H9 (cell line): ENCODE measurements around the gene NOL9. TPM values are rescaled to one million over a fixed set of nuclear protein-coding genes. Genes with fewer than 3 reads are reported as not detected.

Experiments used
- DNase-seq: peaks from one replicate; pipeline ENCODE4 v3.0.0-alpha.2; 2017
- H2AFZ ChIP-seq: one replicate; pipeline ENCODE4 v1.6.1; 2013; ENCODE audit warnings: mild to moderate bottlenecking, low read length, control low read depth, moderate library complexity
- H2AK5ac ChIP-seq: 2 replicates; pipeline ENCODE4 v1.6.1; 2013; ENCODE audit warnings: low read length, control low read depth, mixed read lengths; ENCODE audit not compliant: insufficient read length
- H2BK120ac ChIP-seq: one replicate; pipeline ENCODE4 v1.6.1; 2013; ENCODE audit warnings: low read depth, mild to moderate bottlenecking, low read length, control low read depth, inconsistent platforms; ENCODE audit not compliant: poor library complexity, severe bottlenecking
- H2BK12ac ChIP-seq: 2 replicates; pipeline ENCODE4 v1.6.1; 2013; ENCODE audit warnings: low read length, control low read depth, mixed read lengths, low read depth; ENCODE audit not compliant: insufficient read length
- H2BK15ac ChIP-seq: 2 replicates; pipeline ENCODE4 v1.6.1; 2013; ENCODE audit warnings: low read depth, low read length, control low read depth
- H2BK20ac ChIP-seq: one replicate; pipeline ENCODE4 v1.6.1; 2013; ENCODE audit warnings: low read depth, mild to moderate bottlenecking, low read length, control low read depth, inconsistent platforms; ENCODE audit not compliant: poor library complexity, severe bottlenecking
- H2BK5ac ChIP-seq: 2 replicates; pipeline ENCODE4 v1.6.1; 2013; ENCODE audit warnings: low read length, control low read depth, mixed read lengths; ENCODE audit not compliant: insufficient read length
- H3K14ac ChIP-seq: 2 replicates; pipeline ENCODE4 v1.6.1; 2013; ENCODE audit warnings: low read length, control low read depth; ENCODE audit not compliant: insufficient read depth
- H3K18ac ChIP-seq: 2 replicates; pipeline ENCODE4 v1.6.1; 2013; ENCODE audit warnings: low read depth, mild to moderate bottlenecking, mixed read lengths, low read length, control low read depth; ENCODE audit not compliant: insufficient read length
- H3K23ac ChIP-seq: 2 replicates; pipeline ENCODE4 v1.6.1; 2013; ENCODE audit warnings: low read length, control low read depth, mixed read lengths, low read depth; ENCODE audit not compliant: insufficient read length
- H3K23me2 ChIP-seq: 2 replicates; pipeline ENCODE4 v1.6.1; 2013; ENCODE audit warnings: low read depth, mild to moderate bottlenecking, mixed read lengths, low read length, control low read depth; ENCODE audit not compliant: insufficient read length, poor library complexity, severe bottlenecking
- H3K27ac ChIP-seq: 2 replicates; pipeline ENCODE4 v1.5.1; 2013; ENCODE audit warnings: low read length, control low read depth, mixed read lengths, low read depth; ENCODE audit not compliant: insufficient read length
- H3K27me3 ChIP-seq: 2 replicates; pipeline ENCODE4 v1.6.1; 2013; ENCODE audit warnings: low read length, control low read depth, inconsistent platforms; ENCODE audit not compliant: insufficient read depth
- H3K4ac ChIP-seq: 2 replicates; pipeline ENCODE4 v1.6.1; 2013; ENCODE audit warnings: low read depth, mild to moderate bottlenecking, control low read depth, inconsistent platforms, low read length, moderate library complexity
- H3K4me1 ChIP-seq: 2 replicates; pipeline ENCODE4 v1.6.1; 2013; ENCODE audit warnings: low read length, control low read depth, inconsistent platforms; ENCODE audit not compliant: insufficient read depth
- H3K4me2 ChIP-seq: 2 replicates; pipeline ENCODE4 v1.6.1; 2013; ENCODE audit warnings: low read length, control low read depth, mixed read lengths; ENCODE audit not compliant: insufficient read length, insufficient read depth
- H3K56ac ChIP-seq: 2 replicates; pipeline ENCODE4 v1.6.1; 2013; ENCODE audit warnings: low read depth, mild to moderate bottlenecking, mixed read lengths, low read length, control low read depth; ENCODE audit not compliant: insufficient read length
- H3K79me1 ChIP-seq: 2 replicates; pipeline ENCODE4 v1.6.1; 2013; ENCODE audit warnings: low read depth, mild to moderate bottlenecking, moderate library complexity, low read length, control low read depth, inconsistent platforms; ENCODE audit not compliant: insufficient read depth, poor library complexity, severe bottlenecking
- H3K79me2 ChIP-seq: 2 replicates; pipeline ENCODE4 v1.6.1; 2013; ENCODE audit warnings: low read length, control low read depth, inconsistent platforms; ENCODE audit not compliant: insufficient read depth
- H3K9ac ChIP-seq: 2 replicates; pipeline ENCODE4 v1.6.1; 2013; ENCODE audit warnings: low read length, control low read depth, mixed read lengths; ENCODE audit not compliant: insufficient read length; ENCODE audit errors: extremely low read depth
- H3K9me3 ChIP-seq: one replicate; pipeline ENCODE4 v1.6.1; 2013; ENCODE audit warnings: low read depth, low read length, inconsistent platforms; ENCODE audit not compliant: control insufficient read depth
- H3T11ph ChIP-seq: one replicate; pipeline ENCODE4 v1.6.1; 2013; ENCODE audit warnings: mild to moderate bottlenecking, low read length, control low read depth, inconsistent platforms
- H4K20me1 ChIP-seq: one replicate; pipeline ENCODE4 v1.6.1; 2013; ENCODE audit not compliant: control insufficient read depth, insufficient read length, insufficient read depth
- H4K5ac ChIP-seq: 2 replicates; pipeline ENCODE4 v1.6.1; 2013; ENCODE audit warnings: low read depth, mild to moderate bottlenecking, mixed read lengths, low read length, control low read depth; ENCODE audit not compliant: insufficient read length
- H4K8ac ChIP-seq: replicated peaks from 2 replicates; pipeline ENCODE4 v1.6.1; 2013; ENCODE audit warnings: low read length, control low read depth, mixed read lengths, low read depth; ENCODE audit not compliant: insufficient read length
- H4K91ac ChIP-seq: 2 replicates; pipeline ENCODE4 v1.6.1; 2013; ENCODE audit warnings: low read depth, mild to moderate bottlenecking, moderate library complexity, mixed read lengths, low read length, control low read depth; ENCODE audit not compliant: insufficient read length
- H3K27ac Mint-ChIP-seq, 3 experiments: 2 replicates in 2 of 3; 3 replicates in 1 of 3; pipeline ENCODE4 v1.8.0; 2020 to 2021; ENCODE audit warnings: mixed read lengths in 3 of 3, mild to moderate bottlenecking in 1 of 3, moderate library complexity in 1 of 3
- H3K27me3 Mint-ChIP-seq: 2 replicates; pipeline ENCODE4 v1.8.0; 2021; ENCODE audit warnings: low read depth, mild to moderate bottlenecking, moderate library complexity, mixed read lengths
- H3K36me3 Mint-ChIP-seq, 3 experiments: 2 replicates in 2 of 3; 3 replicates in 1 of 3; pipeline ENCODE4 v1.8.0; 2020 to 2021; ENCODE audit warnings: low read depth in 3 of 3, mixed read lengths in 3 of 3; ENCODE audit not compliant: insufficient read depth in 1 of 3
- H3K4me1 Mint-ChIP-seq, 2 experiments: 2 replicates each; pipeline ENCODE4 v1.8.0; 2020; ENCODE audit warnings: mixed read lengths in 2 of 2
- H3K4me3 Mint-ChIP-seq, 2 experiments: 2 replicates in 1 of 2; 3 replicates in 1 of 2; pipeline ENCODE4 v1.8.0; 2020 to 2021; ENCODE audit warnings: mild to moderate bottlenecking in 2 of 2, mixed read lengths in 2 of 2, moderate library complexity in 1 of 2
- H3K9me3 Mint-ChIP-seq, 2 experiments: 2 replicates in 1 of 2; 3 replicates in 1 of 2; pipeline ENCODE4 v1.8.0; 2020; ENCODE audit warnings: mild to moderate bottlenecking in 2 of 2, mixed read lengths in 2 of 2, moderate library complexity in 1 of 2
- WGBS: extraction: QIAGEN DNeasy Blood & Tissue Kit; methylation state at CpG from one replicate; pipeline ENCODE4 v1.1.7; 2013; ENCODE audit warnings: missing lambda C conversion rate, low lambda C conversion rate, mixed read lengths; ENCODE audit not compliant: insufficient read length; ENCODE audit errors: extremely low coverage; 5-methylcytosine and 5-hydroxymethylcytosine counted together
- total RNA-seq: library from RNA; stranded (reverse); gene quantifications from 2 replicates; pipeline ENCODE4 v1.2.1, GENCODE V29; 2021
- TF ChIP-seq, protein P1 (sequence below): fragments of 200-600 bp; sonication (generic); conservative IDR thresholded peaks from 3 replicates; pipeline ENCODE4 v1.8.0; 2021; ENCODE audit warnings: antibody characterized with exemption, mild to moderate bottlenecking

NOL9 gene
- total RNA-seq, 1 experiment from 2014 or later: 50.4 TPM

- H4K8ac ChIP-seq: no peak overlapping the region
- DNase-seq: no peak
- no peaks in the 10 kb centered on the region for H3K27me3 ChIP-seq
- no peak overlapping the region for H3K9ac ChIP-seq
- H2BK5ac ChIP-seq: no peak overlapping the region
- H3K79me1 ChIP-seq: no peaks in the 10 kb centered on the region
- no peak overlapping the region for H3K27ac ChIP-seq
- no peak overlapping the region for H3T11ph ChIP-seq
- no peak overlapping the region for H2AFZ ChIP-seq
- no peak overlapping the region for H3K56ac ChIP-seq
- H2BK120ac ChIP-seq: no peak overlapping the region
- Mint-ChIP-seq H3K36me3 (peaks cover 0 to 4% (median 0%) of the 10 kb centered on the region in 3 experiments; a peak in 2 of 7 replicates), H3K27ac (no peak overlapping the region), H3K4me1 (peaks cover 24 to 25% of the 10 kb centered on the region in 2 experiments), H3K9me3 (no peaks in the 10 kb centered on the region), H3K4me3 (peak overlapping the region; percentile 68 to 83), H3K27me3 (peaks cover 34% of the 10 kb centered on the region)
- TF ChIP-seq, protein P1, sequence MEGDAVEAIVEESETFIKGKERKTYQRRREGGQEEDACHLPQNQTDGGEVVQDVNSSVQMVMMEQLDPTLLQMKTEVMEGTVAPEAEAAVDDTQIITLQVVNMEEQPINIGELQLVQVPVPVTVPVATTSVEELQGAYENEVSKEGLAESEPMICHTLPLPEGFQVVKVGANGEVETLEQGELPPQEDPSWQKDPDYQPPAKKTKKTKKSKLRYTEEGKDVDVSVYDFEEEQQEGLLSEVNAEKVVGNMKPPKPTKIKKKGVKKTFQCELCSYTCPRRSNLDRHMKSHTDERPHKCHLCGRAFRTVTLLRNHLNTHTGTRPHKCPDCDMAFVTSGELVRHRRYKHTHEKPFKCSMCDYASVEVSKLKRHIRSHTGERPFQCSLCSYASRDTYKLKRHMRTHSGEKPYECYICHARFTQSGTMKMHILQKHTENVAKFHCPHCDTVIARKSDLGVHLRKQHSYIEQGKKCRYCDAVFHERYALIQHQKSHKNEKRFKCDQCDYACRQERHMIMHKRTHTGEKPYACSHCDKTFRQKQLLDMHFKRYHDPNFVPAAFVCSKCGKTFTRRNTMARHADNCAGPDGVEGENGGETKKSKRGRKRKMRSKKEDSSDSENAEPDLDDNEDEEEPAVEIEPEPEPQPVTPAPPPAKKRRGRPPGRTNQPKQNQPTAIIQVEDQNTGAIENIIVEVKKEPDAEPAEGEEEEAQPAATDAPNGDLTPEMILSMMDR: no peak
- no peak overlapping the region for H3K23ac ChIP-seq
- no peak overlapping the region for H3K18ac ChIP-seq
- H2BK12ac ChIP-seq: no peak overlapping the region
- no peak overlapping the region for H2BK15ac ChIP-seq
- no CpG with 5 or more reads among the region's 13 CpGs for WGBS
- H3K14ac ChIP-seq: no peak overlapping the region
- no peaks in the 10 kb centered on the region for H3K9me3 ChIP-seq
- H2AK5ac ChIP-seq: no peak overlapping the region
- peaks cover 11% of the 10 kb centered on the region for H3K23me2 ChIP-seq
- H4K91ac ChIP-seq: no peak overlapping the region
- H4K5ac ChIP-seq: no peak overlapping the region
- no peak overlapping the region for H3K4ac ChIP-seq
- no peak overlapping the region for H2BK20ac ChIP-seq
- H3K4me1 ChIP-seq: peaks cover 4% of the 10 kb centered on the region; the same call in 1 of the 2 replicates
- no peaks in the 10 kb centered on the region for H4K20me1 ChIP-seq
- no peaks in the 10 kb centered on the region for H3K79me2 ChIP-seq
- peak overlapping the region; percentile 57 for H3K4me2 ChIP-seq
Measured at GRCh38 chr1:6496365-6496721, 58.0 kb downstream of the NOL9 start.
